ENCODE data around the gene APOF. TPM values are rescaled to one million over a fixed set of nuclear protein-coding genes. Genes with fewer than 3 reads are reported as not detected.
A peak's percentile ranks its signal among the peaks of the same experiment; 100 is the strongest.

APOF gene
- total and polyA plus RNA-seq, 2 of the 8 experiments (the other 6 are each of a cell fraction or from before 2014, with no cell fraction given) = not detected

- Histone ChIP-seq H3K23me2 (ENCODE audit: low read depth, low read length) (peaks cover 9% of the 10 kb centered on the region), H3K27ac (ENCODE audit: low read depth, low read length) (peak overlapping the region; percentile 86), H3K27me3 (replicated peaks in 1 of 4; ENCODE audit: control insufficient read depth in 3 of 4, extremely low read depth in 1 of 4, insufficient read depth in 3 of 4, low read length in 3 of 4) (no peaks in the 10 kb centered on the region), H2AFZ (ENCODE audit: low read length) (no peak overlapping the region), H4K5ac (ENCODE audit: insufficient read length, low read depth, low read length) (peak overlapping the region; percentile 45), H3K18ac (ENCODE audit: extremely low read depth, low read length) (peak overlapping the region; percentile 86; the same call in 1 of the 2 replicates), H2AK5ac (ENCODE audit: low read depth, low read length) (peak overlapping the region; percentile 87; the same call in 1 of the 2 replicates), H3K4ac (replicated peaks; ENCODE audit: insufficient read length, low read depth, low read length) (peak overlapping the region; percentile 12), H2BK20ac (ENCODE audit: low read length) (no peak overlapping the region), H3K23ac (ENCODE audit: insufficient read length) (no peak overlapping the region), H3K9me3 (ENCODE audit: insufficient read depth in 2 of 2, low read depth in 1 of 2, low read length in 1 of 2) (no peaks in the 10 kb centered on the region), H3K4me2 (ENCODE audit: insufficient read depth in 1 of 2, low read depth in 2 of 2, low read length in 2 of 2) (peak overlapping the region; percentile 83 to 89), H2BK120ac (replicated peaks; ENCODE audit: low read depth, low read length) (peak overlapping the region; percentile 16), H3K36me3 (ENCODE audit: control insufficient read depth in 2 of 4, insufficient read depth in 4 of 4, low read length in 3 of 4) (peaks cover 8 to 25% (median 21%) of the 10 kb centered on the region in 4 experiments; a peak in 7 of 8 replicates), H3K4me1 (replicated peaks in 1 of 4; ENCODE audit: control insufficient read depth in 3 of 4, insufficient read depth in 4 of 4, low read length in 3 of 4) (peaks cover 0 to 6% (median 3%) of the 10 kb centered on the region in 4 experiments; a peak in 5 of 7 replicates), H3K9ac (replicated peaks in 1 of 4; ENCODE audit: extremely low read depth in 1 of 4, low read depth in 3 of 4, low read length in 3 of 4) (peak overlapping the region; percentile 96 to 98 (median 98)), H3K56ac (replicated peaks; ENCODE audit: insufficient read length, low read depth, low read length) (peak overlapping the region; percentile 60), H3K4me3 (ENCODE audit: extremely low read depth in 1 of 4, insufficient read depth in 2 of 4, low read depth in 3 of 4, low read length in 4 of 4) (peak overlapping the region; percentile 70 to 98 (median 96)), H3K79me2 (ENCODE audit: control insufficient read depth in 1 of 2, insufficient read depth in 2 of 2, low read length in 2 of 2) (peaks cover 4 to 16% of the 10 kb centered on the region in 2 experiments; a peak in 3 of 4 replicates), H2BK5ac (ENCODE audit: low read depth, low read length) (peak overlapping the region; percentile 97), H2BK12ac (ENCODE audit: low read depth, low read length) (peak overlapping the region; percentile 71; the same call in 1 of the 2 replicates), H3K79me1 (ENCODE audit: low read depth, low read length) (peaks cover 4% of the 10 kb centered on the region), H4K8ac (ENCODE audit: extremely low read depth, insufficient read depth, low read length) (peak overlapping the region; percentile 98; the same call in 1 of the 2 replicates), H2BK15ac (ENCODE audit: low read length) (0 out of 2 replicates have a peak overlapping the region, but pooled peaks have one; percentile 72), H3K14ac (ENCODE audit: insufficient read length) (no peak overlapping the region), H4K20me1 (replicated peaks in 1 of 2; ENCODE audit: control insufficient read depth in 1 of 2, insufficient read depth in 2 of 2, low read length in 2 of 2) (no peaks in the 10 kb centered on the region), H4K91ac (replicated peaks; ENCODE audit: insufficient read length, low read length) (peak overlapping the region; percentile 85)
- no peak for FAIRE-seq
- POLR2A ChIA-PET (ENCODE audit: partially characterized antibody) = interaction anchor here (0.6 to 3.9 kb wide), 31 partner anchors 8 to 252 kb away, joined by 3 to 37 read pairs (median 6); partner anchors contain the start of genes ANKRD52, IL23A, PAN2 and RNF41
- WGBS, 2 experiments (ENCODE audit: extremely low coverage in 1 of 2, insufficient coverage in 1 of 2, insufficient read length in 1 of 2, insufficient replicate concordance in 2 of 2, low coverage in 1 of 2, low lambda C conversion rate in 2 of 2, missing lambda C conversion rate in 1 of 2) = 6% methylated on average over 11 of the region's 11 CpGs; no CpG with 5 or more reads in 1 of the 2 experiments
- TF ChIP-seq KDM1A (IDR thresholded peaks at IDR 0.05; ENCODE audit: borderline replicate concordance, low read length) = no peak
- peak; percentile 40; the same call in 1 of the 2 replicates for TF ChIP-seq E2F6 (IDR thresholded peaks at IDR 0.05)
- no peak for DNase-seq (ENCODE audit: low read depth in 1 of 2, low spot score in 2 of 2)
- CTCF ChIA-PET (ENCODE audit: partially characterized antibody) = interaction anchor here (0.8 to 4.7 kb wide), 8 partner anchors 10 to 149 kb away, joined by 4 to 38 read pairs (median 10); partner anchors contain the start of genes PAN2, STAT2 and TIMELESS
Measured at GRCh38 chr12:56315249-56315621, 47.4 kb downstream of the APOF start.
